PC-9 (cell line): ENCODE results near the gene LRP1.

Experiments used
- EZH2 ChIP-seq: fragments of 200-600 bp; sonication (generic); IDR thresholded peaks from 2 replicates; pipeline ENCODE4 v1.8.0; 2017; ENCODE audit warnings: antibody characterized with exemption, low read depth
- TF ChIP-seq, protein P1 (sequence below): fragments of 200-600 bp; sonication (generic); conservative IDR thresholded peaks from 2 replicates; pipeline ENCODE4 v1.6.1; 2017; ENCODE audit warnings: mixed run types, antibody characterized with exemption, mild to moderate bottlenecking, moderate library complexity

GRCh38 chr12:57129321-57129842 is 1.1 kb downstream of the LRP1 start:
- TF ChIP-seq EZH2: no peak
- TF ChIP-seq, protein P1, sequence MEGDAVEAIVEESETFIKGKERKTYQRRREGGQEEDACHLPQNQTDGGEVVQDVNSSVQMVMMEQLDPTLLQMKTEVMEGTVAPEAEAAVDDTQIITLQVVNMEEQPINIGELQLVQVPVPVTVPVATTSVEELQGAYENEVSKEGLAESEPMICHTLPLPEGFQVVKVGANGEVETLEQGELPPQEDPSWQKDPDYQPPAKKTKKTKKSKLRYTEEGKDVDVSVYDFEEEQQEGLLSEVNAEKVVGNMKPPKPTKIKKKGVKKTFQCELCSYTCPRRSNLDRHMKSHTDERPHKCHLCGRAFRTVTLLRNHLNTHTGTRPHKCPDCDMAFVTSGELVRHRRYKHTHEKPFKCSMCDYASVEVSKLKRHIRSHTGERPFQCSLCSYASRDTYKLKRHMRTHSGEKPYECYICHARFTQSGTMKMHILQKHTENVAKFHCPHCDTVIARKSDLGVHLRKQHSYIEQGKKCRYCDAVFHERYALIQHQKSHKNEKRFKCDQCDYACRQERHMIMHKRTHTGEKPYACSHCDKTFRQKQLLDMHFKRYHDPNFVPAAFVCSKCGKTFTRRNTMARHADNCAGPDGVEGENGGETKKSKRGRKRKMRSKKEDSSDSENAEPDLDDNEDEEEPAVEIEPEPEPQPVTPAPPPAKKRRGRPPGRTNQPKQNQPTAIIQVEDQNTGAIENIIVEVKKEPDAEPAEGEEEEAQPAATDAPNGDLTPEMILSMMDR: no peak
